BLaER1 (cell line): ENCODE results near the gene WDR31.

ENCODE experiments used
- H3K27ac ChIP-seq: shearing (Covaris generic); formaldehyde crosslinking; 2 replicates; pipeline ENCODE4 v1.8.1; 2022
- H3K27me3 ChIP-seq: shearing (Covaris generic); formaldehyde crosslinking; 2 replicates; pipeline ENCODE4 v1.8.1; 2022
- H3K36me3 ChIP-seq: shearing (Covaris generic); formaldehyde crosslinking; 2 replicates; pipeline ENCODE4 v1.8.1; 2022
- H3K4me1 ChIP-seq: shearing (Covaris generic); formaldehyde crosslinking; 2 replicates; pipeline ENCODE4 v1.8.1; 2022
- H3K4me2 ChIP-seq: shearing (Covaris generic); formaldehyde crosslinking; 2 replicates; pipeline ENCODE4 v1.8.1; 2022
- H3K4me3 ChIP-seq: shearing (Covaris generic); formaldehyde crosslinking; 2 replicates; pipeline ENCODE4 v1.8.1; 2022
- H3K9ac ChIP-seq: shearing (Covaris generic); formaldehyde crosslinking; 2 replicates; pipeline ENCODE4 v1.8.1; 2022
- H3K9me3 ChIP-seq: shearing (Covaris generic); formaldehyde crosslinking; 2 replicates; pipeline ENCODE4 v1.8.1; 2022
- H4K20me1 ChIP-seq: shearing (Covaris generic); formaldehyde crosslinking; 2 replicates; pipeline ENCODE4 v1.8.1; 2022
- Cebpa-rat ChIP-seq: shearing (Covaris generic); IDR thresholded peaks from 2 replicates; pipeline ENCODE4 v1.8.1; 2022

The WDR31 gene

DNA sequence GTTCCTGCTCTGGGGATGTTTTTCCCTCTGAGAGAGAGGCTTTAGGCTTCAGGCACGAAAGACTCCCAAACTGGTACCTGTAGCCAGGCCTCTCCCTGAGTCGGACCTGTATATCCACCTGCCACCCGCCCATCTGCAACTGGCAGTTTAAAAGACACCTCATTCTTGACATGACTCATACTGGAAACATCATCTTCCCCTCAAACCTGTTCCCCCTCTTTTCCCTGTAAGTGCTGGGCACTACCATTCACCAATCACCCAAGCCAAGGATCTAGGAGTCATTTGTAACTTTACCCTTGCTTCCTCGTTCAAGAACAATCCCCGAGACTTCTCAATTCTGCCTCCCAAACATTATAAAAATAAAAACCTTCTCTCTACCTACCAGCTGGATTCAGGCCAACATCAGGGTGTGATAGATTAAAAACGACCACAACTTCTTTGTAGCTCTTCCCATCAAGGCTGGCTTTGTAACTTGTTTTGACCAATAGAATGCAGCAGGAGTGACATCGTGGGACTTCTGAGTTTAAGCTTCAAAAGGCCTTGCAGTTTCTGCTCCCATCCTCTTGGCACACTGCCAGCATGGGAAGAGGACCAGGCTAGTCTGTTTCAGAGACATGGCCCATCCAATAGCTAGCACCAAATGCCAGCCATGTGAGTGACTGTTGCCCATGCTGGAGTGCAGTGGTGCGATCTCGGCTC, 1.8 kb upstream of the WDR31 start:
- Histone ChIP-seq H3K9ac (no peak overlapping the region), H3K27ac (no peak overlapping the region), H3K4me2 (no peak overlapping the region), H3K9me3 (no peaks in the 10 kb centered on the region), H3K36me3 (no peaks in the 10 kb centered on the region), H3K4me1 (peaks cover 27% of the 10 kb centered on the region), H3K27me3 (no peaks in the 10 kb centered on the region), H4K20me1 (no peaks in the 10 kb centered on the region), H3K4me3 (no peak overlapping the region)
- no peak for TF ChIP-seq Cebpa-rat

DNA sequence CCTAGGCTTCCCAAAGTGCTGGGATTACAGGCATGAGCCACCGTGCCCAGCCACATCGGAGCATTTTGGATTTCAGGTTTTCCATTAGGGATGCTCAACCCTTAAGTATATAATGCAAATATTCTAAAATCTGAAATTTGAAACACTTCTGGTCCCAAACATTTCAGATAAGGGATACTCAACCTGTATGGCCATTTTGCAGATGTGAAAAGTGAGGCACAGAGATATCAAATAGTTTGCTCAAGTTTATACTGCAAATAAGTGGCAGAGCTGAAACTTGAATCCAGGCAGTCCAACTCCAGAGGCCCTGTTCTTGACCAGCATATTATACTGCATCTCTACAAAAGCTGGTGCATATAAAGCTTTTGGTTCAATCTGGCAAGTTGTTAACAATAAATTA, 2.4 kb downstream of the WDR31 start:
- Histone ChIP-seq H3K9me3 (no peaks in the 10 kb centered on the region), H3K27me3 (no peaks in the 10 kb centered on the region), H3K36me3 (no peaks in the 10 kb centered on the region), H3K4me1 (peaks cover 14% of the 10 kb centered on the region), H3K4me3 (no peak overlapping the region), H3K4me2 (no peak overlapping the region), H3K9ac (no peak overlapping the region), H4K20me1 (no peaks in the 10 kb centered on the region), H3K27ac (no peak overlapping the region)
- TF ChIP-seq Cebpa-rat, result no peak

DNA sequence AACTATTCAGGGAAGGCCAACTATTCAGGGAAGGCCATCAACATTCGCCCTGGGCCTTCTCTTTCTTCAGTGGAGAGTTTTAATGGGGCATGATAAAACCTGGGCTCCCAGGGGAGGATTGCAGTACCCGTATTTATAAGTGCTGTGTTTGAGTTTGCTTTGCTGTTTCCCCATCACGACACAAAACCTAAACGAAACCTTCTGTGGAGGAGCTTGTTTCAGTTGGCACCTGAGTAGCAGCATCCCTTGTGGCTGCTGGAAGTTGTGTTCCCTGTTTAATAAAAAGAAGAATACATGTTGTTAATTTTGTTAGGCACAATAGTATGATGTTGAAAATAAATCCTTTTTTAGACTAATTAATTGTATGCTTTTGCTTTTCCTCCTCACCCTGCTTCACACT, 8.3 kb downstream of the WDR31 start:
- no peak for TF ChIP-seq Cebpa-rat
- H3K4me3 ChIP-seq, result no peak overlapping the region
- no peak overlapping the region for H3K27ac ChIP-seq
- no peak overlapping the region for H3K9ac ChIP-seq
- H3K27me3 ChIP-seq, result no peaks in the 10 kb centered on the region
- no peaks in the 10 kb centered on the region for H3K36me3 ChIP-seq
- H3K4me1 ChIP-seq, result no peaks in the 10 kb centered on the region
- H4K20me1 ChIP-seq, result no peaks in the 10 kb centered on the region
- no peak overlapping the region for H3K4me2 ChIP-seq
- H3K9me3 ChIP-seq, result no peaks in the 10 kb centered on the region

DNA sequence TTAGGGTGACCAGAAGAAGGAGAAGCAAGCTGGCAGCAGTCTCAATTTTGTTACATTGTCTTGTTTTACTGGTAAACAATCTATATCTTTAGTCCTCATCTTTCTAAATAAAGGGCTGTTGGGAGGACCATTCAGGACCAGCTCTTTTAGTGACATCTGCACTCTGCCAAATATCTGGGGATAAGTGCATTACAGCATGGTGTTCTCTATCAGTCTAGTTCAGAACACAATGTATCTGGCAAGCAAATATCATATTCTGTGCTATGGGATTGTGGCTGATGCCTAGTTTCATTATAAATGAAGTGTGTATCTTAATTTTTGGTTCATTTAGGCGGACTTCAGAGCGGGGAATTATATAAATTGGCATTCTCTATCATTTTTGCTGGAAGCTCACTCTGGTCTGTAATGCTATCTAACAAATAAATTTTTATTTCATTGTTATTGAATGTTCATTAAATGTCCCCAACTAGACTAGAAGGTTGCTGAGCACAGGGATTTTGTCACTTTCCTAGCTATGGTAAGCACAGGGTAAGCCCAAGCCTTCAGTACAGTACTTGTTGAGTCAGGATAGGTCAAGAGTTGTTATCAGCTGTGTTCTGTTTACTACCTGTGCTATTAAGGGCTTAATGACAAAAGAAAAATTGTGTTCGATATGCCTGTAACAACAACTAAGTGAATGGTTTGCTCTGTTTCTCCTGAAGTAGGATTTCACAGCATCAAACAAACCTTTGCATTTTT, 11.9 kb downstream of the WDR31 start:
- H3K9me3 ChIP-seq, result no peaks in the 10 kb centered on the region
- no peak overlapping the region for H3K27ac ChIP-seq
- no peak overlapping the region for H3K9ac ChIP-seq
- H3K4me2 ChIP-seq, result no peak overlapping the region
- no peak for TF ChIP-seq Cebpa-rat
- no peaks in the 10 kb centered on the region for H3K4me1 ChIP-seq
- no peaks in the 10 kb centered on the region for H3K36me3 ChIP-seq
- no peaks in the 10 kb centered on the region for H3K27me3 ChIP-seq
- no peak overlapping the region for H3K4me3 ChIP-seq
- H4K20me1 ChIP-seq, result no peaks in the 10 kb centered on the region

- Histone ChIP-seq H3K27ac (no peak overlapping the region), H3K9ac (no peak overlapping the region), H3K9me3 (no peaks in the 10 kb centered on the region), H3K27me3 (no peaks in the 10 kb centered on the region), H3K36me3 (no peaks in the 10 kb centered on the region), H4K20me1 (no peaks in the 10 kb centered on the region), H3K4me3 (no peak overlapping the region), H3K4me1 (no peaks in the 10 kb centered on the region), H3K4me2 (no peak overlapping the region)
- no peak for TF ChIP-seq Cebpa-rat
Observed at GRCh38 chr9:113326230-113326629, 13.8 kb downstream of the WDR31 start.

GRCh38 chr9:113322671-113323070, 17.4 kb downstream of the WDR31 start:
- H3K9ac ChIP-seq, result no peak overlapping the region
- no peaks in the 10 kb centered on the region for H3K27me3 ChIP-seq
- H3K4me2 ChIP-seq, result no peak overlapping the region
- no peak overlapping the region for H3K4me3 ChIP-seq
- H3K27ac ChIP-seq, result no peak overlapping the region
- H3K9me3 ChIP-seq, result no peaks in the 10 kb centered on the region
- TF ChIP-seq Cebpa-rat, result no peak
- H3K4me1 ChIP-seq, result no peaks in the 10 kb centered on the region
- peaks cover 5% of the 10 kb centered on the region; the same call in 1 of the 2 replicates for H3K36me3 ChIP-seq
- no peaks in the 10 kb centered on the region for H4K20me1 ChIP-seq

GRCh38 chr9:113320051-113320450, 20.0 kb downstream of the WDR31 start:
- no peak overlapping the region for H3K27ac ChIP-seq
- H3K27me3 ChIP-seq, result no peaks in the 10 kb centered on the region
- TF ChIP-seq Cebpa-rat, result no peak
- no peak overlapping the region for H3K9ac ChIP-seq
- no peaks in the 10 kb centered on the region for H3K9me3 ChIP-seq
- H3K4me3 ChIP-seq, result no peak overlapping the region
- no peaks in the 10 kb centered on the region for H3K4me1 ChIP-seq
- no peak overlapping the region for H3K4me2 ChIP-seq
- peaks cover 5% of the 10 kb centered on the region; the same call in 1 of the 2 replicates for H3K36me3 ChIP-seq
- no peaks in the 10 kb centered on the region for H4K20me1 ChIP-seq

DNA sequence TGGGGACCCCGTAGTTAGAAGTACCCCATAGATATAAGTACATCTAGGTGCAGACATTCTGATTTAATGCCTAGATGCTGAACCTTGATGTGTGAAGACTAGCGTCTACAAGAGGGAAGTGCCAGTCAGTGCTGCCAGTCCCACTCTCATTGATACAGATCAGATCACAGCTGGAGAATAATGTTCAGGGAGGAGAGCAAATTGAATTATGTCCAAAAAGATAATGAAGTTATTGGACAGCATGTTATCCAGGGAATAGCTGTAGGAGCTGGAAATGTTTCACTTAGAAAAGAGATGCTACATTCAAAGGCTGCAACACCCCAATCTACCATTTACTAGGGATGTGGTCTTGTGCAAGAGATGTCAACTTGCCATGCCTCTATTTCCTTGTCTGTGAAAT, 21.0 kb downstream of the WDR31 start:
- H3K4me2 ChIP-seq, result no peak overlapping the region

DNA sequence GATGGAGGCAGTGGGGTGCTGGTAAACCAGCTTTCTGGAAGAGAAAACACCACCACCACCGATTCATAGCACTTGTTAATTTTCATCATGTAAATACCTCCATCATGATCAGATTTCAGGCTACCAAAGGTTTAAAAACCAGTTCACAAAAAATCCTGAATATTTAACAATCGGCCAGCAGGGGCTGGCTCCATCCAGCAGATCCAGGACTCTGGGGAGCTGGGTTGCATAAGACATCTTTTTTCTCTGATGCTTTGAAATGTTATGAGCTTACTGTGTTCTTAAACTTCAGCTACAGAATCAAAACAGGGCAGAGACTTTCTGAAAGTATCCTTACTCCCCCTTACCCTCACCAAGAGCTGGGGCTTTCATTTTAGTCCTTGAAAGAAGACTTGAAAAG, 22.3 kb downstream of the WDR31 start:
- H3K27ac ChIP-seq, result no peak overlapping the region
- H3K9me3 ChIP-seq, result no peaks in the 10 kb centered on the region
- H4K20me1 ChIP-seq, result no peaks in the 10 kb centered on the region

More for the DNA sequence above, 21.0 kb downstream of the WDR31 start:
- TF ChIP-seq Cebpa-rat, result no peak
- Histone ChIP-seq H3K9me3 (no peaks in the 10 kb centered on the region), H3K4me3 (no peak overlapping the region), H3K36me3 (peaks cover 5% of the 10 kb centered on the region; the same call in 1 of the 2 replicates), H3K4me1 (no peaks in the 10 kb centered on the region), H3K9ac (no peak overlapping the region), H4K20me1 (no peaks in the 10 kb centered on the region), H3K27me3 (no peaks in the 10 kb centered on the region), H3K27ac (no peak overlapping the region)

DNA sequence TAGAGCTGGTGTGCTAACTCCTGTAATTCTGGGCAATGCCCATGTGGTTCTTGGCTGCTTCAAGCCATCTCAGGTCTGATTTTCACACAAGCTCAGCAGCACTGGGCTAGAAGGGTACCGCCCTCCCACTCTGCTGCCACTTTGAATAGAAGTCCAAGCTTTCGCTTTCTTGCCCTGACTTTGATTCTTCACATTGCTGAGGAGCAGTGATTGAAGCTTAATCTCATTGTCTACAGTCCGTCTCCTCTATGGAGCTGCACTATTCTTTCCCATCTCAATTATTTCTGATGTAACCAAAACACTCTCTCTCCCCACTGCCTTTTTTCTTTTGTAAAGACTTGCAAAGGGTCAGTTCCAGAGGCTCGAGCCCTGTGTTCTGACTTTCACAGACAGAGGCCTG, 24.0 kb downstream of the WDR31 start:
- Histone ChIP-seq H3K36me3 (peaks cover 5% of the 10 kb centered on the region; the same call in 1 of the 2 replicates), H3K4me1 (no peaks in the 10 kb centered on the region), H4K20me1 (no peaks in the 10 kb centered on the region), H3K4me2 (no peak overlapping the region), H3K27ac (no peak overlapping the region), H3K9ac (no peak overlapping the region), H3K27me3 (no peaks in the 10 kb centered on the region), H3K4me3 (no peak overlapping the region), H3K9me3 (no peaks in the 10 kb centered on the region)
- no peak for TF ChIP-seq Cebpa-rat

More for the DNA sequence above, 22.3 kb downstream of the WDR31 start:
- peaks cover 5% of the 10 kb centered on the region; the same call in 1 of the 2 replicates for H3K36me3 ChIP-seq
- no peaks in the 10 kb centered on the region for H3K27me3 ChIP-seq
- no peaks in the 10 kb centered on the region for H3K4me1 ChIP-seq
- no peak overlapping the region for H3K9ac ChIP-seq
- H3K4me3 ChIP-seq, result no peak overlapping the region
- H3K4me2 ChIP-seq, result no peak overlapping the region
- TF ChIP-seq Cebpa-rat, result no peak
